Panc1 (cell line): ENCODE data around the gene RNU1-2.
"Not testable (repeated sequence)": the region's sequence is repeated elsewhere in the genome, so short reads cannot be mapped to it uniquely, and the experiment has no call there.

ENCODE experiments used
- CTCF ChIP-seq: fragments of 450-650 bp; IDR thresholded peaks from 2 replicates; pipeline ENCODE4 v1.5.1; 2017; ENCODE audit warnings: mild to moderate bottlenecking
- REST ChIP-seq, 2 experiments: IDR thresholded peaks; 2 replicates each; pipeline ENCODE4 v1.6.1; 2011 to 2012; ENCODE audit warnings: low read depth in 2 of 2, control low read depth in 1 of 2, low read length in 1 of 2, mild to moderate bottlenecking in 1 of 2, moderate library complexity in 1 of 2; ENCODE audit not compliant: insufficient read depth in 1 of 2

GRCh38 chr1:16866926-16867707 is 28.7 kb upstream of the RNU1-2 start:
- TF ChIP-seq CTCF; REST (IDR thresholded peaks at IDR 0.05; ENCODE audit: insufficient read depth in 1 of 2, low read depth in 2 of 2, low read length in 1 of 2): not testable (repeated sequence)
